HG02870 (cell line): ENCODE data around the gene ANKRD18A.
"Not testable (repeated sequence)": the region's sequence is repeated elsewhere in the genome, so short reads cannot be mapped to it uniquely, and the experiment has no call there.

Experiments
- ATAC-seq: cut with Tn5 transposase; IDR thresholded peaks from one replicate; pipeline ENCODE4 v1.9.1; 2021; ENCODE audit warnings: mild to moderate bottlenecking, moderate library complexity; ENCODE audit not compliant: unreplicated experiment

ANKRD18A gene

GRCh38 chr9:38629511-38629910, 9.1 kb upstream of the ANKRD18A start:
- ATAC-seq: no peak

GRCh38 chr9:38626006-38626405, 5.6 kb upstream of the ANKRD18A start:
- ATAC-seq: no peak

- no peak for ATAC-seq
Measured at GRCh38 chr9:38622951-38623350, 2.6 kb upstream of the ANKRD18A start.

- no peak for ATAC-seq
Measured at GRCh38 chr9:38622288-38622674, 1.9 kb upstream of the ANKRD18A start.

GRCh38 chr9:38621434-38622287, 1.3 kb upstream of the ANKRD18A start:
- ATAC-seq: peak; percentile 24

GRCh38 chr9:38619556-38620447, 594 bp downstream of the ANKRD18A start:
- no peak for ATAC-seq

GRCh38 chr9:38598029-38598745, 22.2 kb downstream of the ANKRD18A start:
- not testable (repeated sequence) for ATAC-seq

GRCh38 chr9:38595117-38595516, 25.3 kb downstream of the ANKRD18A start:
- ATAC-seq: not testable (repeated sequence)

- not testable (repeated sequence) for ATAC-seq
Measured at GRCh38 chr9:38591346-38592063, 28.9 kb downstream of the ANKRD18A start.

GRCh38 chr9:38583765-38584164, 36.6 kb downstream of the ANKRD18A start:
- ATAC-seq: not testable (repeated sequence)

- not testable (repeated sequence) for ATAC-seq
Measured at GRCh38 chr9:38580112-38580511, 40.3 kb downstream of the ANKRD18A start.

- not testable (repeated sequence) for ATAC-seq
Measured at GRCh38 chr9:38576181-38576580, 44.2 kb downstream of the ANKRD18A start.

GRCh38 chr9:38566048-38566447, 54.3 kb downstream of the ANKRD18A start:
- not testable (repeated sequence) for ATAC-seq

- ATAC-seq: not testable (repeated sequence)
Measured at GRCh38 chr9:38565178-38565577, 55.2 kb downstream of the ANKRD18A start.

GRCh38 chr9:38563911-38564310, 56.5 kb downstream of the ANKRD18A start:
- not testable (repeated sequence) for ATAC-seq

- ATAC-seq: not testable (repeated sequence)
Measured at GRCh38 chr9:38561134-38561533, 59.3 kb downstream of the ANKRD18A start.

GRCh38 chr9:38559172-38559571, 61.2 kb downstream of the ANKRD18A start:
- ATAC-seq: not testable (repeated sequence)

GRCh38 chr9:38557746-38558145, 62.6 kb downstream of the ANKRD18A start:
- ATAC-seq: not testable (repeated sequence)

GRCh38 chr9:38554966-38555365, 65.4 kb downstream of the ANKRD18A start:
- not testable (repeated sequence) for ATAC-seq

- not testable (repeated sequence) for ATAC-seq
Measured at GRCh38 chr9:38553019-38553418, 67.4 kb downstream of the ANKRD18A start.
